K562 (cell line): Measurements from ENCODE around the gene ABCD4. TPM values are rescaled to one million over a fixed set of nuclear protein-coding genes. Genes with fewer than 3 reads are reported as not detected.

Experiments
- ATAC-seq: fragments of 200-7000 bp; cut with Tn5 transposase; 3 replicates; pipeline ENCODE4 v1.9.1; 2020; ENCODE audit warnings: moderate library complexity
- BruUV-seq: library from RNA; stranded (reverse); fragments of 400-500 nt; replicated peaks from 2 replicates; lab custom pipeline; 2021; lab: Mats Ljungman, UMichigan
- CTCF ChIA-PET: fragments of 300-600 bp; formaldehyde crosslinking; extraction: SDS; loops from one replicate; lab custom pipeline; 2021; ENCODE audit warnings: low intra/inter-chr PET ratio; lab: Yijun Ruan, JAX
- POLR2A ChIA-PET: fragments of 300-600, 350-650 bp; sonication (Branson Sonifier 250); formaldehyde crosslinking; extraction: SDS; loops from one replicate; lab custom pipeline; 2021; ENCODE audit warnings: antibody characterized with exemption, inconsistent platforms; lab: Yijun Ruan, JAX
- DNase-seq, 4 experiments: peaks; one replicate each; pipeline versions ENCODE4 v3.0.0 to v3.0.0-alpha.2; 2011 to 2018; ENCODE audit warnings: low spot score in 3 of 4, mixed read lengths in 3 of 4; ENCODE audit errors: extremely low read depth in 1 of 4
- FAIRE-seq: peaks from 2 replicates; lab custom pipeline; 2011; peaks lifted over from hg19 to GRCh38; lab: Jason Lieb, UNC
- H2AFZ ChIP-seq: 2 replicates; pipeline ENCODE4 v1.6.0; 2011; ENCODE audit warnings: low read depth, low read length, control low read depth, inconsistent platforms
- H3K27ac ChIP-seq: fragments of 200-600 bp; 3 replicates; pipeline ENCODE4 v1.8.0; 2011; ENCODE audit warnings: low read depth, mild to moderate bottlenecking, control low read depth, inconsistent platforms, low read length, moderate library complexity, mixed read lengths; ENCODE audit errors: extremely low read depth
- H3K27me3 ChIP-seq, 2 experiments: fragments of 300-600 bp in 1 of 2; 2 replicates in 1 of 2; 3 replicates in 1 of 2; pipeline versions ENCODE4 v1.6.0 to v1.8.0; 2011; ENCODE audit warnings: inconsistent platforms in 2 of 2, low read length in 2 of 2, mild to moderate bottlenecking in 1 of 2, mixed read lengths in 1 of 2, moderate library complexity in 1 of 2; ENCODE audit not compliant: control insufficient read depth in 2 of 2, insufficient read depth in 2 of 2
- H3K36me3 ChIP-seq: fragments of 300-600 bp; 3 replicates; pipeline ENCODE4 v1.8.0; 2011; ENCODE audit warnings: mild to moderate bottlenecking, low read length, inconsistent platforms; ENCODE audit not compliant: control insufficient read depth, insufficient read depth
- H3K4me1 ChIP-seq, 2 experiments: fragments of 200-600 bp in 1 of 2; replicated peaks in 1 of 2; 2 replicates in 1 of 2; 3 replicates in 1 of 2; pipeline versions ENCODE4 v1.5.1 to v1.8.0; 2011; ENCODE audit warnings: inconsistent platforms in 2 of 2, low read length in 2 of 2, mild to moderate bottlenecking in 1 of 2, mixed read lengths in 1 of 2, moderate library complexity in 1 of 2; ENCODE audit not compliant: control insufficient read depth in 2 of 2, insufficient read depth in 2 of 2
- H3K4me2 ChIP-seq: 2 replicates; pipeline ENCODE4 v1.6.1; 2011; ENCODE audit warnings: low read length, control low read depth, inconsistent platforms, mixed read lengths; ENCODE audit not compliant: insufficient read depth
- H3K4me3 ChIP-seq: fragments of 200-600 bp; sonication (generic), shearing (Covaris generic); 2 replicates; pipeline ENCODE4 v1.5.1; 2016; ENCODE audit warnings: control low read depth, inconsistent platforms
- H3K79me2 ChIP-seq: fragments of 200-600 bp; 3 replicates; pipeline ENCODE4 v1.8.0; 2011; ENCODE audit warnings: low read length, inconsistent platforms; ENCODE audit not compliant: control insufficient read depth, insufficient read depth
- H3K9ac ChIP-seq, 2 experiments: 2 replicates each; pipeline versions ENCODE4 v1.6.0 to v1.6.1; 2011; ENCODE audit warnings: low read depth in 2 of 2, low read length in 2 of 2, control low read depth in 1 of 2, inconsistent platforms in 1 of 2, mild to moderate bottlenecking in 1 of 2, mixed read lengths in 1 of 2; ENCODE audit not compliant: insufficient read depth in 1 of 2
- H3K9me1 ChIP-seq: one replicate; pipeline ENCODE4 v1.6.0; 2011; ENCODE audit warnings: inconsistent platforms, mild to moderate bottlenecking, low read length, moderate library complexity; ENCODE audit not compliant: control insufficient read depth, insufficient read depth
- H3K9me3 ChIP-seq: replicated peaks from 2 replicates; pipeline ENCODE4 v1.5.1; 2011; ENCODE audit warnings: low read depth, low read length, inconsistent platforms; ENCODE audit not compliant: control insufficient read depth, insufficient read depth
- H4K20me1 ChIP-seq: replicated peaks from 2 replicates; pipeline ENCODE4 v1.6.1; 2011; ENCODE audit warnings: low read length, inconsistent platforms, mixed read lengths; ENCODE audit not compliant: control insufficient read depth, insufficient read depth
- EZH2 ChIP-seq: IDR thresholded peaks from 2 replicates; pipeline ENCODE4 v1.6.1; 2012; ENCODE audit warnings: low read depth, mild to moderate bottlenecking, inconsistent platforms, low read length, borderline replicate concordance
- ZNF277 ChIP-seq: fragments of 250-450 bp; sonication (Bioruptor Pico); IDR thresholded peaks from 2 replicates; pipeline ENCODE4 v1.8.0; 2022; ENCODE audit warnings: inconsistent platforms, mild to moderate bottlenecking, moderate library complexity, borderline replicate concordance
- WGBS: fragments of 100-300 bp; shearing (Covaris generic); methylation state at CpG from one replicate; pipeline ENCODE4 v1.1.6; 2016; ENCODE audit warnings: low coverage, mixed read lengths; ENCODE audit not compliant: insufficient coverage; ENCODE audit errors: missing lambda C conversion rate; 5-methylcytosine and 5-hydroxymethylcytosine counted together
- in situ Hi-C: fragments of 300-500 bp; cut with MboI; formaldehyde crosslinking; loops from 4 replicates; pipeline ENCODE4 v1.15.0; 2018; ENCODE audit warnings: inconsistent platforms, mixed read lengths
- intact Hi-C: fragments of 100-400 bp; cut with micrococcal nuclease; formaldehyde crosslinking; loops from 2 replicates; pipeline ENCODE4 v1.14.2; 2022
- polyA plus RNA-seq, 8 experiments: library from polyadenylated mRNA; depleted of rRNA in 4 of 8; stranded (reverse) in 5 of 8; unstranded in 3 of 8; fragments of >200 nt; fragmentation: Nextera tagmentation in 2 of 8; fragmentation: Illumina TruSeq in 1 of 8; extraction: Ambion mirVana in 2 of 8; extraction: Trizol in 1 of 8; gene quantifications; 2 replicates each; pipeline versions ENCODE4 v1.2.1 to v1.2.3, GENCODE V29; 2011 to 2014; ENCODE audit warnings: inconsistent platforms in 1 of 8, missing spikeins in 1 of 8
- total RNA-seq, 7 experiments: library from RNA; depleted of rRNA in 6 of 7; stranded (reverse); fragments of >200 nt in 6 of 7; fragmentation: Illumina TruSeq in 2 of 7; extraction: Trizol in 2 of 7; gene quantifications; 2 replicates each; pipeline versions ENCODE4 v1.2.1 to v1.2.3, GENCODE V29; 2011 to 2021; ENCODE audit warnings: low replicate concordance in 1 of 7

ABCD4 gene
- total and polyA plus RNA-seq, 9 of the 15 experiments (the other 6 are each of a cell fraction or from before 2014, with no cell fraction given) = 3.5 to 17.2 (median 12.4) TPM

- Histone ChIP-seq H3K36me3 (no peaks in the 10 kb centered on the region), H3K4me3 (no peak overlapping the region), H4K20me1 (no peaks in the 10 kb centered on the region), H3K27me3 (peaks cover 19 to 53% of the 10 kb centered on the region in 2 experiments), H3K4me1 (peaks cover 0 to 14% of the 10 kb centered on the region in 2 experiments; a peak in 2 of 5 replicates), H3K79me2 (no peaks in the 10 kb centered on the region), H2AFZ (no peak overlapping the region), H3K27ac (no peak overlapping the region), H3K9me3 (no peaks in the 10 kb centered on the region), H3K9ac (no peak overlapping the region), H3K9me1 (no peaks in the 10 kb centered on the region), H3K4me2 (no peak overlapping the region)
- ATAC-seq (no peak), DNase-seq (no peak), FAIRE-seq (no peak)
- BruUV-seq = no TSS peak
- ChIA-PET POLR2A (no interaction called here), CTCF (no interaction called here)
- TF ChIP-seq EZH2 (0 out of 2 replicates have a peak, but pooled peaks have one; percentile 23), ZNF277 (CRISPR knock-in tag) (no peak)
- in situ Hi-C loops = loop anchor here (5.0 kb wide), 1 partner anchor 123 kb away; no protein-coding TSS in a partner anchor
- 30% methylated on average over 29 of the region's 94 CpGs for WGBS
- intact Hi-C loops = no loop called here
Observed at GRCh38 chr14:74239848-74240793, 62.6 kb downstream of the ABCD4 start.
